NCI-H2107 treated with DMSO at 0.1 percent for 48 hours (cell line): ENCODE results near the gene SMYD3.
"Not testable (repeated sequence)": the region's sequence is repeated elsewhere in the genome, so short reads cannot be mapped to it uniquely, and the experiment has no call there.

Experiments used
- DNase-seq: peaks from one replicate; lab custom pipeline; 2025; ENCODE audit not compliant: unreplicated experiment; lab: John Stamatoyannopoulos, UW

Gene SMYD3

DNA sequence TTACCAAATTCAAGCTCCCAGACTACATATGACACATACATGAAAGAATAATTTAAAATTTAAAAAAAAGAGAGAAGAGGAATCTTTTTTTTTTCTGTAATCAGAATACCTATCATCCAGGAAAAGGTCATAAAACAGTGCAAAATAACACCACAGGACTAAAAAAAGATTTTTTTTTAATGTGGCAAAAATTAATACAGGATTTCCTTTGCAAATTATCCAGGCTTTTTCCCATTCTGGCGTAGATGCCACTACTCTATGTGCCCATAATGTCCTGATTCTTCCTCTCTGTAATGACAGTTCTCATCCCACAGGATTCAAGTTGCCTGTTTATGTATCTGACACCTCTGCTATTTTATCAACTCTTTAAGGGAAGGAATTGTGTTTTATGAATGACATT, 429.6 kb downstream of the SMYD3 start:
- no peak for DNase-seq

DNA sequence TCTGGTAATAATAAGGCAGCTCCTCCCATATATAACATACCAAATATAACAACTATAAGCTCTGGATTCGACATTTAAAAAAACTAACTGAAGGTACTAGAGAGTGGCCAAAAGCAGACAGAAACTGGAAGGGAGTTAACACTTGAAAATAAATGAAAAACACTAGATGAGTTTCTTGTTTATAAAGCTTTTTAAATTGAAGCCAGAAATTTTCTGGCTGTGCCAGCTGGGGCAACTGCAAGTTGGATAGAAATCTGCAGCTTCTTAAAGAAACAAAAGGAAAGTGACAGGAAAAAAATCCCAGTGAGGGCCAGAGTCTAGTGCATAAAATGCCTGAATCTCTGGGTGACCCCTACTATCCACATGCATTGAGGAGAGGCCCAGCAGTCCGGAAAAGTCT, 432.7 kb downstream of the SMYD3 start:
- no peak for DNase-seq

DNA sequence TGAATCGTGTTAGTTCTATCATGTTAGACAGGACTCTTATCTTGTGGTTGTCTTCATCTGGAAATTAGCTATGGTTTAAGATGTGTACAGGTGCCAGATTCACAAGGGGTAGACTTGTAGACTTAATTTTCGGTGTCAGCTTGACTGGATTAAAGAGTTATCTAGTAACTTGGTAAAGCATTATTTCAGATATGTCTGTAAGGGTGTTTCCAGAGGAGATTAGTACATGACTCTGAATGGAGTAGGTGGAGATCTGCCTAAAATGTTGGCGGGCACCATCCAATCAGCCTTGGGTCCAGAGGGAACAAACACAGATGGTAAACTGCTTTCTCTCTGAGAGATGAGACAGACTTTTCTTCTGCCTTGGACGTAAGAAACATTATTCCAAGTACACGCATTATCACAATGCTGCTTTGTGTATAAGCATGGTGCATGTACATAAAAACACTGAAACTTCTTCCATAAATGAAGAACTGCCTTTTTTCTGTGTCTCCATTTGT, 434.6 kb downstream of the SMYD3 start:
- DNase-seq, result no peak

DNA sequence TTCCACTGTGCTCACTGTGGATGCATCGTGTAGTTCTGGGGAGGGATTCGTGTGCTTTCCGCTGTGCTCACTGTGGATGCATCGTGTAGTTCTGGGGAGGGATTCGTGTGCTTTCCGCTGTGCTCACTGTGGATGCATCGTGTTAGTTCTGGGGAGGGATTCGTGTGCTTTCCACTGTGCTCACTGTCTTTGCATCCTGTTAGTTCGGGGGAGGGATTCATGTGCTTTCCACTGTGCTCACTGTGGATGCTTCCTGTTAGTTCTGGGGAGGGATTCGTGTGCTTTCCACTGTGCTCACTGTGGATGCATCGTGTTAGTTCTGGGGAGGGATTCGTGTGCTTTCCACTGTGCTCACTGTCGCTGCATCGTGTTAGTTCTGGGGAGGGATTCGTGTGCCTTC, 435.1 kb downstream of the SMYD3 start:
- not testable (repeated sequence) for DNase-seq

DNA sequence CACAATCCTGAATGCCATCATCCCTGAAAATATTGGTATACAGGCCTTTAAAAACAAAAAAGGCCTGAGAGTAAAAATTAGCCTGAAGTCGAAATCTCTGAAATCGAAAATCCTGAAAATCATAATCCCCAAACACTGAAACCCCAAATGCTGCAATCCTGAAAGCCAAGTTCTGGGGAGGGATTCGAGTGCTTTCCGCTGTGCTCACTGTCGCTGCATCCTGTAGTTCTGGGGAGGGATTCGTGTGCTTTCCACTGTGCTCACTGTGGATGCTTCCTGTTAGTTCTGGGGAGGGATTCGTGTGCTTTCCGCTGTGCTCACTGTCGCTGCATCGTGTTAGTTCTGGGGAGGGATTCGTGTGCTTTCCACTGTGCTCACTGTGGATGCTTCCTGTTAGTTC, 435.5 kb downstream of the SMYD3 start:
- DNase-seq, result not testable (repeated sequence)

DNA sequence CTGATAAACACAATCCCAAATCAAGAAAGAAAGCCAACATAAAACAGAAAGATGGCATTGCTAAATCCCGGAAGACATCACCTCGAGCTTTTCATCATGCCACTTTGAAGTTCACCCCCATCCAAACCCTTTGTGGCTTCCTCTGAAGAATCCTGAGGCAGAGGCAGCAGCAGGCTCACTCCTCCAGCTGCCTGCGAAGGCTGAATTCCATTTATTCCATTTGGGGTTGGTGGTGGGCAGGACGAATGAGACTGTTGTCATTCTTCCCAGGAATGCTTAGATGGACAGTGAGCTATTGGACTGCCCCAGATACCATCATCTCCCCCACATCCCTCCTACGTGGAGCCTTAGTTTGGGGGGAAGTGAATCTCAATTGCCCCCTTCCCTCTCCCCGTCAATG, 437.5 kb downstream of the SMYD3 start:
- DNase-seq, result no peak

DNA sequence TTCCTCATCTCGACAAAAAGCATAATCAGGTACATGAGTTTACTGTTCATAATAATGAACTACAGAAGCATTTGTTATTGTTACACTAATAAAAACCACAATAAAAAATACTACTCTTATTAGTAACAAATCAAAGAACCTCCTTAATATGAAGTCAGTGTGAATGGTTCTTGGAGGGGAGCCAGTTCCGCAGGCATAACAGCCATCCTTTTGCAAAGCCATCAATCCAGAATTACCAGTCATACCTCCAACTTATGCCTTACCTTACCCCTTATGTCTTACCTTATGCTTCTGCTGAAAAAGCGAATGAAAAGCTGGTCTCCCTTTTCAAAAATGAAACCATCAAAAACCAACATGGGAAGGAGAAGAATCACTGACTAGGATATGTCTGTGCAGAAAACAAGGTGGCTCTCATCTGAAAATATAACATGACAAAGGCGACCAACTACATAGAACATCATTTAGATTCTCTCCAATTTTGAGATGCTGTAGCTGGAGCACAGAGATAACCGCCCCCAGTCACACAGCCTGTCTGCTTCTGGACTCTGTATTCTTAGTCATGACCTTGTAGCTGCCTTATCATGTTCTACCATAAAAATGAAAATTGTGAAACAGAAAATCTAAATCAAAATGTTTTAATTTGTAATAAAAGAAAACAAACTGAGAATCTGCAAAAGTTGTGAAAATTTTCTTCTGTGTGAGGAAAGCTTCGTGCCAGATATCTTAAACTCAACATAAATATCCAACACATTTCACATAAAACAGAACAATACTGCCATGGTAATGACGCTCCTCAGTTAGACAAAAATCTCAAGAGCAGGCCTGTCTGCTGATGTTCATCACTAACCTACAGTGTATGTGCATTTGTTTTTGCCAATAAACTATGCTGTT, 438.2 kb downstream of the SMYD3 start:
- DNase-seq, result no peak

DNA sequence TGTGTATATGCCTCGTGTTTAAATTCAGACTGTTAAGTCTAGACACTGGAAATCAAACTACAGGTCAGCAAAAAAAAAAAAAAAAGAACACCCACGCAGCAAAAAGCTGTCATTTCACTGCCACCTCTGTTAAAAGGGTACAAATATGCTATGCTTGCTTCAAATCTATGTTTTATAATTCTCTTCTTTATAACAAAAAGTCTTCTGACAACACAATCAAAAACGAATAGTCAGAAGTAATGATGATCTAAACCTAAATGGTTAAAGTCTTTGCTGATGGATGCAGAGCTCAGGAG, 438.9 kb downstream of the SMYD3 start:
- DNase-seq, result no peak

DNA sequence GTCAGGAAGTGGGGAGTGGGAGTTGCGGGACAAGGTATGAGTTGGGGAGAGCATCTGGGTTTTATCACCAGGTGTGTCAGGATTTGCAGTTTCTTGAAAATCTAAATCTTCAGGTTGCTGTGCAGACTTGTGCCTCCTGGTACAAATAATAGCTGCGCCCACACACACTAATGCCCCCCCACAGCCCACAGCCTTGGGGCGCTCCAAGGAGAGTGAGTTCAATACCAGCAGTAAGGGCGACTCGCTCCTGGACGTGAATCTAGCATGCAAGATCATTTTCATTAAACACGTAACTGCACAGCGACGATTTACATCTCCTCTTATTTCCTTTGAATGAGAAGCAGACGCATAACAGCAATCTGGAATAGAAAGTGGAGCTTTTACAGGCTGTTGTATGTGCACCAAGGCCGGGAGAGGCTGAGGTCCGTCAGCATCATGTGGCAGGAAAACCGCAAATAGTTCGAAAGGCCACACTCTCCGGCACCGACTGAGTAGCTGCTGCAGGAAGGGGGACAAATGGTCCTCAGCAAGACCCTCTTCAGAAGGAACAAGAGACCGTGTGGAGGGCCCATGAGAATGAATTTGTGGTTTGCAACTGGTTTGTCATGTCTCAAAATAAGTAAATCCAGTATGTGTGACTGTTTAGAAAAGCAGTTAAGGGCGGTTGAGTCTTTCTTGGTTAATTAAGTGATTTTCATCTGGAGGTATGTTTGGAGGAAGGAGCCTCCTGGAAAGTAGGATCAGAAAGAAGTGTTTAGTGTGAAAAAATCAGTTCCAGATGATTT, 439.5 kb downstream of the SMYD3 start:
- no peak for DNase-seq

DNA sequence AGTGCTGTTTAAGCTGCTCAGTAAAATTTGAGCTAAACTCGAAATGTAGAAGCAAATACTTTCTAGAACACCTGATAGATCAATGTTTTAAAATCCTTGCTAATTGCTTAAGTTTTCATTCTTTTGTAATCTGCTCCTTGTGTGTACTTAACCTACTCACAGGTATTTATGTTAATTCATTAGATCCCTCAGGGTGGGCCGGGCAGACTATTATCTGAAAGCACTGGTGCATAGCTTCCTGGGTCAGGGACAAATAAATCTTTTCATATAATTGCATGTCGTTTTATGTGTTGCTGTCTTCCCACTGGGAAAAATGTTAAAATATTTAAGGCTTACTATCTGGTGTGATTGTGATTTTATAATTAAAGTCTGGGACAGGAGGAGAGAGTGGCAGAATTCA, 440.5 kb downstream of the SMYD3 start:
- no peak for DNase-seq

DNA sequence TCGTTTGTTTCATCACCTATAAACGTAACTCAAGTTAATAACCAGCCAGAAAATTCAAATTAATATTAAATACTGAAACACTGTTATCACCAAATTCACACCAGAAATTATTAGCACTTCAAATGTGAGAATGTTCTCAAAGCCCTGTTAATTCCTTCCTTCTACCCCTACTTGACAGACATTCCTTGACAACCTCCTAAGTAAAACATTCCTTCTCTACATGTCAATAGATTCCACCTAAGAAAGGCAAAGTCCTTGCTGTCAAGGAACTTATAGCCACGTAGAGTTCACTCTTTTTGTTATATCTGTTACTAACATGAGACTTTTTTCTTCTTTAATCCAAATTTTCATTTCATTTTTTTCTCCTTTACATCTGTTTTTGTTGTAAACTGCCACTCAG, 441.5 kb downstream of the SMYD3 start:
- no peak for DNase-seq

DNA sequence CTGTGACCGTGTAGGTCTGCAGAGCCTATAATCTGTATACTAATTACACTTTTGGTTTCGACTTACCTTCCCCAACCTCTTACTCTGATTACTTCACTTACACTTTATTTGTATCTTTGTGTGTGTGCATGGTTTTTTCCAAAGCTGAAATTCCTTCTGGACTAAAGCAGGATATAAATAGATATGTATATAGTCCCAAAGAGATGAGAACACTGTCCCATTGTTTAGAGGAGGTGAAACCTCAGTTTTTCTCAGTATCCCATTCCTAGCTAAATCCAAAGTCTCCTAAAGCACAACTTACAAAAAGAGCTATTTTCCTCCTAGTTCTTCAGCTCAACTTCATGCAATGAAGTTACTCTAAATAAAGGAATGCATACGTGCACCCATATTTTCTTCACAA, 442.2 kb downstream of the SMYD3 start:
- DNase-seq, result no peak

DNA sequence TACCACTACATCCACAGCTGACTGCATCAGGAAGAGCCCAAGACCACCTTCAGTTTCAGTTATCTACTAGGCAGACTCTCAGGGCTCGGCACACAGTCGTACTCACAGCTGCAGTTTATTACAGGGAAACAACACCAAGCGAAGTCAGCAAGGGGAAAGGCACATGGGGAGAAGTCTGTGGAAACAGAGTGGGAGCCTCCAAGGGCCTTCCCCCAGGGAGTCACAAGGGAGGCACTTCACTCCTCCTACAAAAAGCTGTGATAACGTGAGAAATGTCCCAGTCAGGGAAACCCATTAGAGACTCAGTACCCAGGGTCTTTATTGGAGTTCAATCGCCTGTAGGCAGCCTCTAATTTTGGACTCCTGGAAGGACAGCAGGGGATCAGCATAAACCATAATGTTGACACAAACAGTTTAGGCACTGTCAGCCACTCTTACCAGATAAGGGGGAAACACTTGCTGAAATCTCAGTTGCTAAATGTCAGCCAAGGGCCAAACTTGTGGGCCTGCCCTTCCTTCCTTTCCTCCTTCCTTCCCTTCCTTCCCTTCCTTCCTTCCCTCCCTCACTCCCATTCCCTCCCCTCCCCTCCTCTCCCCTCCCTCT, 444.0 kb downstream of the SMYD3 start:
- no peak for DNase-seq

DNA sequence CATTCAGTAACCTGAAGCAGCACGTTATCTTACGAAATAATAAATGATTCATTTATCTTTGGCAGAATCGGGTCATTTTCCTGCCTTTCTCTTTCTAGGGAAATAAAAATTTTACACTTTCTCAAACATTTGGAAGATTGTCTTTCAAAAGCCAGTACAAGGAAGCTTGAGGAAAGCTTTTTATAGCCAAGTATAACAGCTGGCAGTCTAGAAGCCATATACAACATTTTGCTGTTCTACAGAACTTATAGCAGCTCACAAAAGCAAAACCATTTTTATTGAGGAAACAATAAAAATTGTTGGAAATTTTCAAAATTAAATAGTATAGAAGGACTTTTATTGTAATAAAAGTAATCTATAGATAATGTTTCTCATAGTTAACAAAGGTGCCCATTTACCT, 448.6 kb downstream of the SMYD3 start:
- no peak for DNase-seq

DNA sequence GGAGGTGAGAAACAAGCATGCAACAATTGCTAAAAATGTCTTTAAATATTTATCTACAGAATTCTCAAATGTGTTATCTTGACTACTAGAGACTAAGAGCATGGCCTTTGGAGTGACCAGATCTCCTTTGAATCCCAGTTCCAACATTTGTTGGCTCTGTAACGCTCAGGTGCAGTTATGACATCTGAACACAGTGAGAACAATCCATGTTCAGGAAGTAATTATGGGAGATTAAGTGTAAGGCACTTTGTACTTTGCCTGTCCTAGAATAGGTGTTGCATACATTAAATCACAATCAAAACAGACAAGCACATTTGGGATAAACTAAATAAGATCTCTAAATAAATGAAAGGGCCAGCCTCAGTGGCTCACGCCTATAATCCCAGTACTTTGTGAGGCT, 454.5 kb downstream of the SMYD3 start:
- no peak for DNase-seq

DNA sequence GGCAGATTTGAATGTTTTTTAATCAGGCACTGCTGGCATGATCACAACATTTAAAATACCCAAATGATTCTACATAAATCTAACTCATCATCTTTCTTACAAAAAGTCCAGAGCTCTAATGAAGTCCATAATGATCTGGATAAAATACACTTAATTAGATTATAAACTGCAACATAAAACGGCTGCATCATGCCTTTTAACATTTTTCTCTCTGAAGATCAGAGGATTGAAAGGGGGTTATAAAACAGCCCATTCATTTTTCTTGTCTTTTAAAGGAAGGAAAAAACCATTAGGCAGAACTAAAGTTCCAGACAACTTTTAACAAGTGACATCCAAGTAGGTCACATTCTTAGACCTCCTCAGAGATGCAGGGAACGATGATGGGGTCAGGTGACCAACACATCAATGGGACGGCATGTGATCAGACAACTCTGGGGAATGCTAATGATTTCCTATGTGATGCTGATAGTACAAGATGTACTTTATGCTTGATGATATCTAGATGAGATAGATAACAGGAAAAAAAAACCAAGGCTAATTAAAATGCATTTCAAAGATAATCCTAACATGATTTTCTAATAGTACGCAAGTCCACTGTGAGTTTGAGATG, 455.1 kb downstream of the SMYD3 start:
- no peak for DNase-seq

DNA sequence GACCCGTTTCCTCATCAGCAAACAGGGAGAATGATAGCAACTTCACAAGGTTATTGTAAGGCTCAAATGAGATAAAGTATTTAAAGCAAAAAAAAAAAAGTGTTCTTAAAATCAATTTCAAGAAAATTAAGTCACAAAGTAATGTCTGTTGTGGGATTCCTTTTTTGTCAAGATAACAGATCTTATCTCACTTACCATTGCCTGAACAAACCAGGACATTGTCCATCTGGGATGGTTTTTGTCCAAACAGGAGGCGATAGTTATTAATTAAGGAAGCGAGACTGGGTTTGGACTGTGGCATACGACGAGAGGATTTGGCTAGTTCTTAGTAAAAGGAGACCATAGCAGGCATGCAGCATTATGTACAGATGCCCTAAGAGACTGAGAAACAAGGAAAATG, 458.4 kb downstream of the SMYD3 start:
- DNase-seq, result no peak

DNA sequence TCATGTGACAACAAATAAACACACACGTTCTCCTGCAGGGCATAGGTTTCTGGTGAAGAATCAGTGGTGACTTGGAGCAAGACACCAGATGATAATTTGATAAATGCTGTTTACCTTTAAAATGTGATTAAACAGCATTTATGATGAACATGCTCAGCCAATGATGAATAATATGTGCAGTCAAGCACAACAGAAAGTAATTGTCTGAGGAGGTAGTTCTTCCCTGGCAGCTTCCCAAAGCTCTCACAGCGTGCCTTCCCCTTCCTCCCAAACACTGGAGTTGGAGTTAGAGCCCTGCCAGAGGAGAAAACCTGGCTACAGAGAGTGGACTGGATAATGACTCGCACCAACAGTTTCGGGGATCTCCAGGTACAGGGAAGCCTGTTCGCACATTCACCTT, 463.5 kb downstream of the SMYD3 start:
- DNase-seq, result no peak

DNA sequence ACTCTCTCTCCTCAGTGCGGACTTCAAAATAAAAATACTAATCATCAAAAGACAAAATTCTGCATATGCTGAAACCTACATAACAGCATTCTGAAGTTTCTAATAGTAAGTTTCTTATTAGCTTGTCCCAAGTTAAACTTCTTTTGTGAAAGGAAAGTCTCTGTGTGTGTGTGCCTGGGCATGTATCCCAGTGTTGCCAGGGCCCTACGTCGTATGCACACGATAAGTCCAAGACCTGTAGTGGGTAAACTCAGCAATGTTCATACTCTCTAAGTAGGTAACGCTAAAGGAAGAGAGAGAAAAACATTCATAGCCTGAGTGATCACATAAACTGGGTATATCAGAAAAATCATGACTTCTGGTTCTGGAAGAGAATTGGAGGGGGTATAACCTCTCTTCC, 465.7 kb downstream of the SMYD3 start:
- no peak for DNase-seq

DNA sequence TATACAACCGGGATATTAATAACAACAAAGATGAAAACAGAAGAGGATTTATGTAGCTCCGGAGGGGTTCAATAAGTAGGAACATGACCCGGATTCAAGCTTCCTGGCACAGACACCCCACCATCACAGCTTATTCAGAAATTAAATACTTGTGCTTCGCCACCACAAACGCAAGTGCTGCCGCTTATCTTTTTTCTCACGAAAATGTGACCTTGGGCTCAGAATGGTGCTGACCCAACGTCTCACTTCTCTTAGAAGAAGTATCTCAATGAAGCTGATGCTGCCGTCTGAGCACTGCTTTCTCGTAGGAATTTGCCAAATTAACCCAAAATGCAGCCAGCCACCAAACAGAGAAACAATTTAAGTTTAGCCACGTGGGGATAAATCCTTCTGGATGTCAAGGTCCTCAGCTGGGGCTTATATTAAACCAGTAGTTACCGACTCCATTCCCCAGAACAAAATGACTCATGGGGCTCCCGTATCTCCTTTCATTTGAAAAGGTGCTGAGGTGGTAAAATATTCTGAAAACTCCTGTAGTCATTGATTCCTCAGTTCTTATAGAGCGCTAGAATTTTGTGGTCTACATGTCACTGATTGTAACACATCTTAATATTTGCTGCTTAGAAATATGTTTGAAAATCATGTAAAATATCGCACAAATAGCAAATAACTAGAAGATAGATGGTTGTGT, 466.7 kb downstream of the SMYD3 start:
- no peak for DNase-seq

DNA sequence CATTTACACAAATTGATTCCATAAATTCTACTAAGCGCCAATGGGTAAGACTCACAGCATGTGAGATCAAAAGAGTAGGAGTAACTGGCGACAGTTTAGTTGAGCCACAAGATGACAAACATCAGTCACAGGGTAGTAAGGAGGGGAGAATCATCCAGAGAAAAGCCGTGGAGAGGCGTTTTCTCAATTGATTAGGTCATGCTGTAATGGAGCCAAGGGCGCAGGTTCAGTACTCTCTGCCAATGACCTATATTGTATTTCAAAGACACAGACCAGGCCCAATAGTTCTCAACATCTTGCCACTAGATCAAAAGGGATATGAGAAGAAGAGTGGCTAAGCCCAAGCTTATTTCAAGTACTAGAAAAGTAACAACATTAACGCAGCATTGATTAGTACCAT, 467.5 kb downstream of the SMYD3 start:
- DNase-seq, result no peak
